ENCODE results near the gene SPDYC.

DNA sequence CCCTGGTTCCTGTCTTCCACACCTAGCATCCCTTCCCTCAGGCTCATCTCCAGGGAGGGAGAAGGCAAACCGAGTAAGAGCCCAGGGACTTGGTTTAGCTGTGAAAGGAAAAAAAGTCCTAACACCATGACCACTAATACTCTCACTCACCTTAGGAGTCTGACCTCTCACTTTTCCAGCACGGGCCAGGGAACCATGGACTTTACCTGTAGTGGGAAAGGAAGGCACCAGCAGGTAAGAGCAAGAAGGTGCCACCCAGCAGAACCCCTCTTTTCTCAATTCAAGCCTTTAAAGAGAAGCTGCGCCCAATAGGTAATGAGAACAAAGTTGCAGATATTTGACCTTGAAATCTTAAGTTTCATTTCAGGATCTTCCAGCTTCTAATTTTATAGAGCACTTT is 49.2 kb upstream of the SPDYC start:
- TF ChIP-seq, protein P1, sequence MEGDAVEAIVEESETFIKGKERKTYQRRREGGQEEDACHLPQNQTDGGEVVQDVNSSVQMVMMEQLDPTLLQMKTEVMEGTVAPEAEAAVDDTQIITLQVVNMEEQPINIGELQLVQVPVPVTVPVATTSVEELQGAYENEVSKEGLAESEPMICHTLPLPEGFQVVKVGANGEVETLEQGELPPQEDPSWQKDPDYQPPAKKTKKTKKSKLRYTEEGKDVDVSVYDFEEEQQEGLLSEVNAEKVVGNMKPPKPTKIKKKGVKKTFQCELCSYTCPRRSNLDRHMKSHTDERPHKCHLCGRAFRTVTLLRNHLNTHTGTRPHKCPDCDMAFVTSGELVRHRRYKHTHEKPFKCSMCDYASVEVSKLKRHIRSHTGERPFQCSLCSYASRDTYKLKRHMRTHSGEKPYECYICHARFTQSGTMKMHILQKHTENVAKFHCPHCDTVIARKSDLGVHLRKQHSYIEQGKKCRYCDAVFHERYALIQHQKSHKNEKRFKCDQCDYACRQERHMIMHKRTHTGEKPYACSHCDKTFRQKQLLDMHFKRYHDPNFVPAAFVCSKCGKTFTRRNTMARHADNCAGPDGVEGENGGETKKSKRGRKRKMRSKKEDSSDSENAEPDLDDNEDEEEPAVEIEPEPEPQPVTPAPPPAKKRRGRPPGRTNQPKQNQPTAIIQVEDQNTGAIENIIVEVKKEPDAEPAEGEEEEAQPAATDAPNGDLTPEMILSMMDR (IDR thresholded peaks at IDR 0.05): no peak
- no peak for TF ChIP-seq POLR2A (IDR thresholded peaks at IDR 0.05)
